Stimulated activated CD4-positive, alpha-beta T cell treated with anti-CD3 and anti-CD28 coated beads, TNF-alpha, amount 100 ng/mL, for 1 hour (primary cell): ENCODE data around the gene BMERB1.
"Not testable (repeated sequence)": the region's sequence is repeated elsewhere in the genome, so short reads cannot be mapped to it uniquely, and the experiment has no call there.

Experiments
- DNase-seq, 3 donors: peaks; one replicate each; pipeline ENCODE4 v3.0.0-alpha.2; 2020; ENCODE audit warnings: low read depth in 3 of 3, low spot score in 1 of 3

The BMERB1 gene

DNA sequence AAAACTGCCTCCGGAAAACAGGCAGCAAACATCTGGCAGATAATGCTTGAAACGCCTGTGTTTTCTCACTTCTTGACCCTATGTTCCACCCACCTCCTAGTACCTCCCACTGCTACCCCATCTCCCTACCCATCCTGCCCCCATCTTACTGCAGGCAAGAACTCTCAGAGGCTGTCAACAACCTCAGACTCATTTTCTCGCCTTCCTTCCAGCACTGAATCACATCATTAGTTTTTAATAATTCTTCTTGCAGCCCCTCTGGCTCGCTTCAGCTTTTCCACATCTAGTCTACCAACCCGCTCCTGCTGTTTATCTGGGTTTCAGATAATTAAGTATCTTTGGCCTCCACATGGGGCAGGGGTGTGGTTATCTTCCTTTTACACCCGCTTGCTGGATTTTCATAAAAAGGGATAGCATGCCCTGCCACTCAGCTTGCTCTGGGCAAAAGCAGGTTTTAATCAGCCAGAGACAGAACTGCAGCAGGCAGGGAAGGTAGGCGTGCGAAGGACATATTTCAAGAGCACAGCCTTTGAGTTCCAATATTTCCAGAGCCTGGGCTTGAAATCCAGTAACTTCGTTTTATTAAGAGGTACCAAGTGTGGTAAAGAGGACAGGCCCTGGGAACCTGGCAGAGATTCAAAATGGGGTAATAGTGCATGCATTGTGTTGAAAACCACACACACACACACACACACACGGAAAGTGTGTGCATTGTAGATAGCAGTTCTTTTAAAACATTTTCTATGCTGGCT is 87.5 kb downstream of the BMERB1 start:
- DNase-seq, result no peak

GRCh38 chr16:15523092-15523541 is 88.7 kb downstream of the BMERB1 start:
- no peak for DNase-seq

GRCh38 chr16:15523939-15524338 is 89.6 kb downstream of the BMERB1 start:
- DNase-seq, result no peak

DNA sequence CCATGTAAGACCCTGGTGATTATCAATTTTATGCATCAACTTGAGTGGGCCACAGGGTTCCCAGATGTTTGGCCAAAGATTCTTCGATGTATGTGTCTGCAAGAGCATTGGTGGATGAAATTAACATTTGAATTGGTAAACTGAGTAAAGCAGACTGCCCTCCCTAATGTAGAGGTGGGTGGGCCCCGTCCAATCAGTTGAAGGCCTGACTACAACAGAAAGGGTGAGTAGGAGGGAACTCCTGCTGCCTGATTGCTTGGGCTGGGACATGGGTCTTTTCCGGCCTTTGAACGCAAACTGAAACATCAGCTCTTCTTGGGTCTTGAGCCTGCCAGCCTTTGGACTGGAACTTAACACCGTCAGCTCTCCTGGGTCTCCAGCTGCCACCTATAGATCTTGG is 90.6 kb downstream of the BMERB1 start:
- no peak for DNase-seq

DNA sequence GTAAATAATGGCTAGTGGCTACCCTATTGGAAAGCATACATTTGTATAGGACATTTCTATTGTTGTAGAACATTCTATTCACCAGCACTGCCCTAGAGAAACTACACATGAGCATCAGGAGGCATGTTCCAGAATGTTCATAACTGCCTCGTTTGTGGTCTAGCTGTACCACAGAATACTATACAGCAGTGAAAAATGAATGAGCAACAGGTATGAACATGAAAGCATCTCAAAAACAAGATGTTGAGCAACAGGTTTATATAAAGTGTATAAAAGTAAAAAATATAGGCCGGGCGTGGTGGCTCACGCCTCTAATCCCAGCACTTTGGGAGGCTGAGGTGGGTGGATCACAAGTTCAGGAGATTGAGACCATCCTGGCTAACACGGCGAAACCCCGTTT is 91.7 kb downstream of the BMERB1 start:
- DNase-seq, result no peak

GRCh38 chr16:15526731-15527130 is 92.3 kb downstream of the BMERB1 start:
- no peak for DNase-seq

DNA sequence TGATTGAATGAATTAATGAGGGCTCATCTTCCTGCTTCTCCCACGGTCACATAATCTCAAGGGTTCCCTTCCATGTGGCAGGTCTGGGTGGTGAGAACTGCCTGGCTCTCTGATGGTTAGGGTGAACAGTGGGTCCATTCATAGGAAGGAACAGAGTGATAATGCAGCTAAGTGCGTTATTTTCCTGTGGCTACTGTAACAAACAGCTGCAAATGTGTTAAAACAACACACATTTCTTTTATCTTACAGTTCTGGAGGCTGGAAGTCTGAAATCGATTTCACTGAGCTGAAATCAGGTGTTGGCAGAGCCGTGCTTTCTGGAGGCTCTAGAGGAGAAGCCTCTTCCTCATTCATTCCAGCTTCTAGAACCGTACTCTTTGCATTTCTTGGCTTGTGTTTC is 95.3 kb downstream of the BMERB1 start:
- no peak for DNase-seq

- no peak for DNase-seq
These were observed 95.7 kb downstream of the BMERB1 start for GRCh38 chr16:15530085-15530484.

DNA sequence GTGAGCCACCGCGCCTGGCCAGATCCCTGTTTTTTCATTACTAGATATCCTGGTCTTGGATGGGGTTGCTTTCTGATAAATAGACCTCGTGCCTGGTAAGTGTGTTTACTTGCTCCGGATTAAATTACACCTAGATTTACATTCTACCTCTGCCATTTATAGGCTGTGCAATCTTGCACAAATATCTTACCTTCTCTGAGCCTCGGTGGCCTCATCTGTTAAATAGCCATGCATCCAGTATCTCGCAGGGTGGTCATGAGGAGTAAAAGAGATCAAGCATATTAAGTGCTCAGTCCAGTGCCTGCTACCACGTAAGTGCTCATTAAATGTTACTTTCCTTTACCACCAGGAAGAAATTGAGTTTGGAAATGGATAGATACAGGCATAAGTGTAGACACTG is 98.4 kb downstream of the BMERB1 start:
- no peak for DNase-seq

DNA sequence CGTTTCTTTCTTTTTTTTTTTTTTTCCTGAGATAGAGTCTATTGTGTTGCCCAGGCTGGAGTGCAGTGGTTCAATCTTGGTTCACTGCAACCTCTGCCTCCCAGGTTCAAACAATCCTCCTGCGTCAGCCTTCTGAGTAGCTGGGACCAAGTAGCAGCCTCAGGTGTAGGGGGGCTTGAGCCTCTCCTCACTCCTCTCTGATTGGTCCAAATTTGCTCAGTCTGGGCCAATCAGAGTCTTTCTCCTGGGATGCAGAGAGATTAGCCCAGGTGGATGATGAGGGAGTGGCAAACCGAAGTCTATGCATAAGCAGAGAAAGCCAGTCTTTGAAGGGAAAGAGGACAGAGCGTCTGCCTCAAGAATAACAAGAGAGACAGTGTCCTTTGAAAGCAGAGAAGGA is 99.0 kb downstream of the BMERB1 start:
- DNase-seq, result no peak

DNA sequence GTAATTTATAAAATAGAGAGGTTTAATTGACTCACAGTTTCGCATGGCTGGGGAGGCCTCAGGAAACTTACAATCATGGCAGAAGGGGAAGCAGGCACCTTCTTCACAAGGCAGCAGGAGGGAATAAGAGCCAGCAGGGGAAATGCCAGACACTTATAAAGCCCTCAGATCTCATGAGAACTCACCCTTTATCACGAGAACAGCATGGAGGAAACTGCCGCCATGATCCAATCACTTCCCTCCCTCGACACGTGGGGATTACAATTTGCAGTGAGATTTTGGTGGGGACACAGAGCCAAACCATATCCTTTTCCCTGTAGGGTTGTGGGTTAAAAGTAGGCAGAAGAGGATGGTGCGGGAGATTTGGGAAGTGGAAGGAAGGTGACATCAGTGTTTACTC is 101.4 kb downstream of the BMERB1 start:
- DNase-seq, result no peak

DNA sequence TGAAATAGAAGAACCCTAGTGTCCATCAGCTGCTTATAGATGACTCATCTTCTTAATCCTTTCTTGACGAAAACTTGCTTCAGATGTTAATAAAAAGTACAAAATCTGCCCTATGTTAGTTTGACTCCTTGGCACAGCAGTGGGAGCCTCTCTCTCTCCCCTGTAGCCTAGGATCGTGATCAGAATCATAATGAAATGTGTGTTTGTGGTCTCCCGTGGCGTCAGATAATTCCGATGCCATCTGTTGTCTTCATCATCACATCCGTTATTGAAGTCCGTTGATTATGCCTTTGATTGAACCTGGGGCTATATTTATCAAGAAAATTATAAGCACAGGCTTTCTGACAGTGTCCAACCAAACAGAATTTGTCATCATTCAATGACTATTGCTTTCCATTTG is 102.5 kb downstream of the BMERB1 start:
- DNase-seq, result no peak

DNA sequence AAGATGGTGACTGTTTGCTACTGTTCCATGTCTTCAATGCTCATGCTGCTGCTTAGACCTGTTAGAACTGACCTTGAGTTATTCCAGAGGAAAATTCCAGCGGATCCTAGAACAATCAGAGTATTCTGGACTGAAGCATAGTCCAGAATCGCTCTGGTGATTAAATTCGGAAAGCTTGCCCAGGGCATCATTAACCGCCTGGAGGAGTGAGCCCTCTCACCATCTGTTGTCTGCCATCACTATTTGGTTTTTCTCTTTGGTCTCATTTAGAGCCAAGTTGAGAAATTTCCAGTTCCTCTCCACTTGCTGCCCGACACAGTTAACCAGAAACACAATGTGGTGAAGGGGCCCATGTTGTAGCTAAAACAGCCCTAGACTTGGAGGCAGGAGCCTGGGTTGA is 104.1 kb downstream of the BMERB1 start:
- DNase-seq, result no peak

DNA sequence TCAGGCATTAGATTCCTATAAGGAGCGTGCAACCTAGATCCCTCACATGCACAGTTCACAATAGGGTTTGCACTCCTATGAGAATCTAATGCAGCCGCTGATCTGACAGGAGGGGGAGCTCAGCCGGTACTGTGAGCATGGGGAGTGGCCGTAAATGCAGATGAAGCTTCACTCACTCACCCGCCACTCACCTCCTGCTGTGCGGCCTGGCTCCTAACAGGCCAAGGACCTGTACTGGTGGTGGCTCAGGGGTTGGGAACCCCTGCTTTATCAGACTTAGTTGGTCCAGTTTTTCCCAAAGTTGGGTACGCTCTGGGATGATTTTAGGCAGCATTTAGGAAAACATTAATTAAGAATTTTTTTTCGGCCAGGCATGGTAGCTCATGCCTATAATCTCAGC is 104.8 kb downstream of the BMERB1 start:
- DNase-seq, result no peak

GRCh38 chr16:15542261-15542660 is 107.9 kb downstream of the BMERB1 start:
- DNase-seq, result no peak

DNA sequence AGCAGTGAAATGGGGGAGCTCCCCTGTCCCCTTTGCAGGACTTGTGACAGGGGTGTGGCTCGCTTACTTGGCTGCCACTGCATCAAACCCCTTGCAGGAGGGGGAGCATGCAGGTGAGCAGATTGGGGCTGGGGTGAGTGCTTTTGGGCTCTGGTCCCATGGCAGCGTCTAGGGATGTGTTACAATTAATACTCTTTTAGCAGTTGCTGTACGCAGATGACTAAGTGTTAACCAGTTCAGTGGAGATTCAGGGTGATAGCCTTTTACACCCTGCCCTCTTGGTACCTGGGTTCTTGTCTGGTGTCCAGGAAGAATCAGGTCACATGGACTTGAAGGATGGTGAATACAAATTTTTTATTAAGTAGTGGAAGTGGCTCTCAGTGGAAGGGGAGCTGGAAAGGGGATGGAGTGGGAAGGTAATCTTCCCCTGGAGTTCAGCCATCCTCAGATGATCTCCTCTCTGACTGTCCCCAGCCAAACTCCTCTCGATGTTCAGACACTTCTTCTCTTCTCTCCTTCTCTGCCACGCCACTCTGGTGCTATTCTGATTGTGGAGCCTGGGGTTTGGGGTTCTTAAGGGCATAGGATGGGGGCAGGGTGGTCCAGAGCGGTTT is 108.5 kb downstream of the BMERB1 start:
- no peak for DNase-seq

- DNase-seq, result no peak
These were observed 110.0 kb downstream of the BMERB1 start for GRCh38 chr16:15544405-15544804.

DNA sequence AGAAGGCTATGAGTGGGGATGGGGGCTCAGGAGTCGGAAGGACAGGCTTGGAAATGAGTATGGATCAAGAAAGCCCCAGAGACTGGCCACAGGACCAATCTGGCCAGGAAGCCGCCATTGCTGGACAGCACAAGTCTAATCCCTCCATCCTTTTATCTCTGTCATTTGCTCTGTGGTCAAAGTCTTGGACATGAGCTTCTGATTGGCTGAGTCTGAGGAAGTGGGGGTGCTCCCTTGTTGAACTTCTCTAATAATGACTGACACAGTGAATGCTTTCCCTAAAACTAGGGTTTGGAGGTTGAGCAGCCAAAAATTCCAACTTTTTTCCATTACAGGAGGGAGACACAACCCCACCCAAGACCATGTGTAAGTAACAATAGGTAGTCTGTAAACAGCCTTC is 111.2 kb downstream of the BMERB1 start:
- no peak for DNase-seq

GRCh38 chr16:15547072-15547767 is 112.8 kb downstream of the BMERB1 start:
- not testable (repeated sequence) for DNase-seq

GRCh38 chr16:15547768-15548096 is 113.3 kb downstream of the BMERB1 start:
- no peak for DNase-seq

DNA sequence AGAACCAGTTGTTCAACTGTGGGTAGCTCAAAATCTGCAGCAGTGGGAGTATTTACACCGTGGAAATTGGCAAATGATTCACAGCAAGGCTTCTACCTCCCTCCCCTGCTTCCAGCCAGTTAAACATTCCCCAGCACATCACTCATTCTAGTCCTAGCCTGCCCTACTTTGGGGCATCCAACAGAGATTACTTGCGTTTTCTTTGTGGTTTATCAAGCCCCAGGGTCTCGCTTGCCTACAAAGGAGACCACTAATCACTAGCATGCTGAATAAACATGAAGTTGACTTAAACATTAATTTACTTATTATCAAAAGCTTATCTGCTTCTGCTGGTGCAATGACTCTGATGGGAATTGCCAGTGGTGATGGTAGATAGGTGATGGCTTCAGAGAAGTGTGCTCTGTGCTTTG is 114.1 kb downstream of the BMERB1 start:
- DNase-seq, result no peak

DNA sequence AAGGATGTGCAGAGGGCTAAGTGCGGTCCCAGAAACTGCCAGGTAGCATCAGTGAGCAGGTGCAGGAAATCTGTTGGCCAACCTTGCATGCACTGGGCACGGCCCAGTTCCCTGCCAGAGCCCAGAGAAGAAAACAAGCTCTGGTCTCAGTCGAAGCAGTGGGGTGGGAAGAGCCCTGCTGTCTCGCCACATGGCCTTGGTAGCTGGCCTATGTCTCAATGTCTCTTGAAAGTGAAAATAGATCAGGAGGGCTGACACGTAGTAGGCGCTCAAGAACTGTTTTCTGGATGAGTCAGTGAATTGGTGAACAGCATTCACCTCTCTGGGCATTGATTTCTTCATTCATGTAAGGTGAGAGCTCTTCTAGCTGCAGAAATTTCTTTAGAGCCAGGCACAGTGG is 118.1 kb downstream of the BMERB1 start:
- DNase-seq, result no peak
